ENCODE results near the gene HAO1.
"Not testable (repeated sequence)": the region's sequence is repeated elsewhere in the genome, so short reads cannot be mapped to it uniquely, and the experiment has no call there.

The HAO1 gene

DNA sequence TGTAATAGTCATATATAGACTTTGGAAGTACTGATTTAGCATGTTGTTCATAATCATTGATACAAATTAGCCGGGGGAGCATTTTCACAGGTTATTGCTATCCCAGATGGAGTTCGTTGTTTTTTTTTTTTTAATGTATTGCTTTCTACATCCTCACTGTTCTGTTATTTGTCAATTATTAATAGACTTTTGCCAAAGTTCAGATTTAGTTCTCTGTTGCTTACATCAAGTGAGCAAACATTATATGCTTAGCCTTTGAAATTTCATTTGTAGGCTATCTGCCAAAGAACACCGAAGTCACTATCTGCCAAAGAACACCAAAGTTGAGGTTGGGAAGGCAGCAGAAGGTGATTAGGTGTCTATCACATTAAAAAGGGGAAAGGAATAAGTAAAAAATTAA, at the start of gene HAO1:
Gene HAO1, minus strand, starts transcription at position 118 of the 400 bp plus-strand sequence. Its CDS starts 36 bp downstream, at position 82.
- no peak for DNase-seq (ENCODE audit: low spot score)

DNA sequence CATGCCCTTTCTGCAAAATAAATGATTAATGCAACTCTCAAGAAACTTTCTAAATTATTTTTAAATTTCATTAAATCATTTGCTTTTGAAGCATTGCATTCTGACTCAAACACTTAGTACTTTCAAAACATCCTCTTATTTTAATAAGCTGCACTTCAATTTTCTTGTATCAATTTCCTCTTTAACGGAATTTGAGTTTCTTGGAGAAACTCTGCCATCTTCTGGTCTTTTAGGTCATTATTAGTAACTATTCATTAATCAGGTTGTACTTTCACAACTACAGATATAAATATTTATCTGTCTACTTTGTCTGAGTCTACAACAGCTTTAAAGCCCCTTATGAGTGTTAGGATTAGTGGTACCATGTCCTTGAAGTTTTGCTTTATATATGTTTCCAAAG, 49.1 kb upstream of the HAO1 start:
- no peak for DNase-seq (ENCODE audit: low spot score)

DNA sequence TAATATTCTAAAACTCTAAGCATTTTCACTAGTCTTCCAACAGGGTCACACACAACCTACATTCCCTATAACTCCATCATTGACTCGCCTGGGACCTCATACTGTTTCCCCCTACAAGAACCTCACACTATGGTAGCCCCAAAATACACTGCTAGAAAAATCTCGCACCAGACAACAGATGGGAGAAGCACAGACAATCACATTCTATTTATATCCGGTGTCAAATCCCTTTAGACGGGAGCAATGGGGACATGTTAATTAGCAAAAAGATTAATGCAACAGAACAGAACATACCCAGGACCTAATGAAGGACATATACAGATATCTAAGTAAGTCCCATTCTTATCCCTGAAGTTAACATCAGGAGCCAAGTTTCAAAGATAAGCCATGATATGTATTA, 45.7 kb upstream of the HAO1 start:
- no peak for DNase-seq (ENCODE audit: low spot score)

DNA sequence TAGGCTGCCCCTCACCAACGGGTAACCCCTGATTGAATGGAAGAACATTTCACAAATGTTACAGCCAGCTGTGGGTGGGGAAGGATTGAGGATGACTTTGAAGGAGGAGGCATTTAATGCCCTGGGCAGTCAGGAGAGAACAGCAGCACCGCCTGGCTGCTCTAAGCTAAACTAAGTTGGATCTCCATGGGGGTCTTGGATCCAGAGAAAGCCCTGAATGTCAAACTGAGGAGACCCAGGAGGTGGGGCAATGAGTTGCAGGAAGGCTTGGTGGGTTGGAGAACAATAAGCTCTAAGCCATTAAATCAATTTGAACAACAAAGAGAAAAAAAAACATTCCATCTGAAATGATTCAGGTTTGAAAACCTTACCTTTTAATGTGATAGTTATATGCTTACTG, 43.9 kb upstream of the HAO1 start:
- DNase-seq (ENCODE audit: low spot score), result no peak

DNA sequence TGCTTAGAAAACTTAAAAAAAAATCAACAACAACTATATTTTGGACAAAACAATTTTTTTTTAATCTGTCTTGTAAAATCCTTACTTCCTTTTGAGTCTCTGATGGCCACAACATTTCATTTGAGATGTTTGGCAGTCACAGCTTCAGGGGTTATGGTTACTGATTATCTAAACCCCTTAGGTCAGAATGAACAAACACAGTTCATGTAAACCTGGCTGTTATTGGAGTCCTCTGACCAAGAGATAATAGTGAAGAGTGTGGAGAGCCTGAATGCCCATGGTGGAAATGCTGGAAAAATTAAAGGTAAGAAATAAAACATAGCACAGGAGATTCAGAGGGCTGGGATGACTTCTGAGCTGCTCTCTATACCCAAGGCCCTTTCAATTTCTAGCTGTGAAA, 41.1 kb upstream of the HAO1 start:
- no peak for DNase-seq (ENCODE audit: low spot score)

DNA sequence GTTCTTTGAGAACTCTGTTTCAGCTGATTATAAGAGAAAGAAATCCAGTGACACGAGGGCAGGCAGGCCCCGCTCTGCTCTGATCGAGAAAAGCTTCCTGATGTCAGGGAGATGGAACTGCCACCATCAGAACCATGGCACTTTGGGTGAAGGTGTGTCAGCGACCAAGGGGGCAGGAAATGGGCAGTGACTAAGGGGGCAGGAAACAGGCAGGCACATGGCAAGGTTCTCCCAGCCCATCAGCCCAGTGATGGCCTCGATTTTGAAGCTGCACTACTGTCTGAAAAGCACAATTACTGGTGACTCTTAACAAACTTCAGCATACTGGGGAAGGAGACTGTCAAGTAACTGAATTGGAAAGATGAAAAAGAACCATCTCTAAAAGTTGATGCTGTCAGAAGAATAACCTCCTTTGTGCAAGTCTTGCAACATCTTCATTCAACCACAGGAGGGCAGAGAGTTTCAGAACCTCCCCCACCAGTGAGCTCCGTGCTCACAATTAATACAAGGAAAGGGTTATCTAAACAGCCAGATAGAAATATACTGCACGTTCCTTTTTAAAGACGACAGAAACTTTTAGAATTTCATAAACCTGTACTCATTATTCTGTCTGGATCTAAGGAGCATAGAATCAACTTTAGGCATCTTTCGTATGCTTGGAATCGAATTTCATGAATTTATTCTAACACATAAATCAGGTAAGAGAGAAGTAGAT, 40.2 kb upstream of the HAO1 start:
- DNase-seq (ENCODE audit: low spot score), result peak; percentile 95

DNA sequence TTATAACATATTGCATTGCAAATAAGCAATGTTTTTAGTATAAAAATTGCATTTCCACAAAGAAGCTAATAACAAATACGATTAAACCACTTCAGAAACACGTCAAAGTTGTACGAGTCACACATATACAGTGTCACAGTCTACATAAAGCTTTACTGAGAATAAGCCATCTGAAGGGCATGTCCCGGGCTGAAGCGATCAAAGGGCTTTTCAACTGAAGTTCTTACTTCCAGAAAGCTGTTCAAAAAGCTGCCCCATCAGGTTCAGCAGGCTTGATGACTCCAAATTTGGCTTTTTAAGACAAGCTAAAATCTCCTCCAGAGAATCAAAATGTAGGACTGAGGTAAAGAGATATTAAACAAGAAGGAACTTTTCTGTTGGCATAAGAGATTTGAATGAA, 37.5 kb upstream of the HAO1 start:
- no peak for DNase-seq (ENCODE audit: low spot score)

DNA sequence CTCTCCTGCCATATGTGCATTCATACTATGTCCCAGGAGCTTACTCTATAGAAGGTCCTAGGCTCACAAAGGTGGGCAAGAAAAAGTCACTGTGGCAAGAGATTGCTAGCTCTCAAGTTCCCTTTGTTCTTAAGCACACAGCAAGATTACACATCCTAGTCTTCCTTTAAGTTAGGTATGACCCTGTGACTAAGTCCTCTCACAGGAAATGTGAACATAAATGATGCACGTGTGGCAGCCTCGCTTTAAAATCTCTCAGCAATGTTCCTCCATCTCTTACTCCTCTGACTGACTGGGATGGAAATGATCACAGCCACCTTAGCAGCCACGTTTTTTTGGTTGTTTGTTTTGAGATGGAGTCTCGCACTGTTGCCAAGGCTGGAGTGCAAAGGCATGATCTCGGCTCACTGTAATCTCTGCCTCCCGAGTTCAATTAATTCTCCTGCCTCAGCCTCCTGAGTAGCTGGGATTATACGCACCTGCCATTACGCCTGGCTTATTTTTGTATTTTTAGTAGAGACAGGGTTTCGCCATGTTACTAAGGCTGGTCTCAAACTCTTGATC, 35.7 kb upstream of the HAO1 start:
- DNase-seq (ENCODE audit: low spot score), result no peak

DNA sequence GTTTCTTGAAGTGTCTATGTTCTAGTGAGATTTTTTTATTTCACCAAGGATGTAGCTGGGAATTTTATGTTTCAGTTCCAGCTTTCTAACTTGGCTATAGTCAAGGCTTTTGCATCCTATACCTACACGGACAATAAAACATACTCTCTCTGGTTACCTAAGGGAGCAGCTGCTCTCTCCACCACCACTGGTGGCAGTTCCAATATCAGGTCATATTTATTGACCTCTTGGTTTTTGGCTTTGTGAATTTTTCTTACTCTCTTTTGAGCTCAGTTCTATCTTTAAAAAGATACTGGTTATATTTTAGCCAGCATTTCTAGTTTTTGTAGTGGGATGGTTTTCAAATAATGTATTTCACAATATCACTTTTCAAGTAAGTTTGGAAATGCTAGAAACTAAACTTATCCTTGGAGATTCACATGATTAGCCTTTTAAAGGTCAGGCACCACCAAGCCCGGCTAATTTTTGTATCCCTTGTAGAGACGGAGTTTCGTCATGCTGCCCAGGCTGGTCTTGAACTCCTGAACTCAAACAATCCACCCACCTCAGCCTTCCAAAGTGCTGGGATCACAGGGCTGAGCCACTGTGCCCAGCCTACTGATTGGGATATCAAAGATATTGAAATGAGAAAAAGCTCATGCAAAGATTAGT, 34.7 kb upstream of the HAO1 start:
- DNase-seq (ENCODE audit: low spot score), result no peak

DNA sequence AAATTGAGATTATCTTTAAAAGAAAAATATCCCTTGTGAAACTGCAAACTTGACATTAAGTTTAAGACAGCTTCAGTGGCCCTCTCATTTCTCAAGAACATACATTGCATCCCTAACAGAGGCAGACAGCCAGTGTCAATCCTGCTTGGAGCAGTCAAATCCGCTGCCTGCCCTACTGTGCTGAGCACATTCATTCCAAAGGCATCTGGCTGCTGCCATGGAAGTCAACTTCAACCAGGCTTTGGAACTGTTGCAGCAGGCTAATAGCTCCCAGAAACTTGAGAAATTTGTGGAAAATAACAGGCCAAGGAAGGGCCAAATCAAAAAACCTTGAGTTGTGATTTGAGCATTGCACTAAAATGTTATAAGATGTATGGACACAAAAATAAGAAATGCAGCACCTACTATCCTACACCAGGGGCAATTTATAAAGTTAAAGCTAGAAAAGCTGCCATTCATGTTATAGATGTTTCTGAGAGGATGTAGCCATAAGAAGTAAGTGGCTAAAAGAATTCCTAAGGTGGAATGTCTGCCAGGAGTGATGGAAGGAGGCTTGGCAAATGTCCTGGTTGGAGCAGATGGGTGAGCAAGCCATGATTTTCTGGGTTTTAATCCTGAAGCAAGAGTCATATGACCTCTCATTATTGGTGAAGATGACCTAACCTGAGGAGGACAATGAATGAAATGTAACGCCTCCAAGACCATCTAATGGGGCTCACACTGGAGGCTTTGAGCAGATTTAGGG, 31.4 kb upstream of the HAO1 start:
- DNase-seq (ENCODE audit: low spot score), result no peak

DNA sequence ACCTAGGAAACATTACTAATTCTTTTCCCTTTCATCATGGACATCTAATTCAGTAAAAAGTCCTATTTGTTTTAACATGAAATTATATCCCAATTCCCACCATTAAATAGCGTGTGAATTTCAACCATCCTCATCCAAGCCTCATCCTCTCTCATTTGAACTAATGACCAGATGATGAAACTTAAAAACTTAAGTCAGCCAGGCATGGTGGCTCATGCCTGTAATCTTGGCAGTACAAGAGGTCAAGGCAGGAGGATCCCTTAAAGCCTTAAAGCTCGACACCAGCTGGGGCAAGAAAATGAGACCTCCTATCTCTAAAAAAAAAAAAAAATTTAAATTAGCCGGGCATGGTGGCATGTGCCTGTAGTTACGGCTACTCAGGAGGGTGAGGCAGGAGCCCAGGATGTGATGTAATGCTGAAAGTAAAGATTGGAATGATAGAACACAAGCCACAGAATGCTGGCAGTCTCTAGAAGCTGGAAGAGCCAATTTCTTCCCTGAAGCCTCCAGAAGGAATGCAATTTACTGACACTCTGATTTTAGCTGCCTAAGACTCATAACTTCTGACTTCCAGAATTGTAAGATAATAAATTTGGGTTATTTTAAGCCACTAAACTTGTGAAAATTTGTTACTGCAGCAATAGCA, 27.1 kb upstream of the HAO1 start:
- DNase-seq (ENCODE audit: low spot score), result no peak

DNA sequence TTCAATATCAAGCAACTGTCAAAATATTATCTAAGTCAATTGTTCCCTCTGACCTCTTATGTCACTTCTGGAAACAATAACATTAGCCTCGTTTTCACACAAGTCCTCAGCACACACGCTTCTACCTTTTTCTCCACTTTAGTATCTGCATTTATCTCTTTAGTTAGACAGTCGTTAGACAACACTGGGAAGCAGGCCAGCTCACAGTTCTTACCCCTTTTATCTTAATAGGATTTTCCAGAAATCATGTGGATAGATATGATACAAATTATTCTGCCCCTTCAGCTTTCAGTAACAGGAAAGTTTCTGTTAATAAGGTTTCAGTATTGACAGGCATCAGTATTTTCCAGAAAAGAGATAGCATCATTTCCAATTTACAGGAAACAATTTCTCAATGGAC, 25.9 kb upstream of the HAO1 start:
- no peak for DNase-seq (ENCODE audit: low spot score)

DNA sequence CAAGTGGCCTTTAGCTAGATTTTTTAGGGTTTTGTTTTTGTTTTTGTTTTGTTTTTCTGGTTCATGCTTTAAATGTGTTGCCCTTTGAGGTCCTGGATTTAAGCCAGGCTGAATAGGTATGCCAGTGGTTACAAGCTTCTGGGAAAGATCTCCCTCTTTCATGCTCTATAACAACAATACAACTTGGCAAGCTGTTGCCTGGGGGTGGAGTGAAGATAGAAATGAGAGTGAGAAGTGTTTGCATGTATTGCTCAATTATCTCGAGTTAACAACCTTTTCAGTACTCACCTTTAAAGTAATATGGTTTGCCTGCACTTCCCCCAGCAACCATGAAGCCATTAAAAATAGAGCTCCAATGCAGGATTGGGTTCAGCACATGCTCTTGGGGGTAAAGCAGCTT, 19.2 kb upstream of the HAO1 start:
- no peak for DNase-seq (ENCODE audit: low spot score)

DNA sequence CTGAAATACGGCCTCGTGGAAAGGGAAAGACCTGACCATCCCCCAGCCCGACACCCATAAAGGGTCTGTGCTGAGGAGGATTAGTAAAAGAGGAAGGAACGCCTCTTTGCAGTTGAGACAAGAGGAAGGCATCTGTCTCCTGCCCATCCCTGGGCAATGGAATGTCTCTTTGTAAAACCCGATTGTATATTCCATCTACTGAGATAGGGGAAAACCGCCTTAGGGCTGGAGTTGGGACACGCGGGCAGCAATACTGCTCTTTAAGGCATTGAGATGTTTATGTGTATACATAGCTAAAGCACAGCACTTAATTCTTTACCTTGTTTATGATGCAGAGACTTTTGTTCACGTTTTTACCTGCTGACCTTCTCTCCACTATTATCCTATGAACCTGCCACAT, 16.3 kb upstream of the HAO1 start:
- not testable (repeated sequence) for DNase-seq (ENCODE audit: low spot score)

DNA sequence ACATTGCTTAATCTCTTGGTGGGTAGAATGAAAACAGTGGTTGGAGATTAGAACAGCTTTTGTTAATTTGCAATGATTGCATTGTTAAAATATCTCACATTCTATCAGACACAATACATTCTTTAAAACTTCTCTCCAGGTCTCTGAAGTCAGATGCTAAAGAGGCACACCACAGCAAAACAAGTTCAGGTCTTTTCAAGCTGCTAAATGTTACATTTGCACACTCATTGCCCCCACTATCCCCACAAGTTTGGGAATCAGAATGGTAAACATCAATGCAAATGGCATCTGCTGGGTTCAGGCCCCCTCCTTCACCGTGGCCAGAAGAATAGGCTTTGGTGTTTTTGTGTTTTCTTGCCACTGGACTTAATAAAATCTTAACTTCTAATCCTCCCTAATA, 10.1 kb upstream of the HAO1 start:
- DNase-seq (ENCODE audit: low spot score), result no peak

DNA sequence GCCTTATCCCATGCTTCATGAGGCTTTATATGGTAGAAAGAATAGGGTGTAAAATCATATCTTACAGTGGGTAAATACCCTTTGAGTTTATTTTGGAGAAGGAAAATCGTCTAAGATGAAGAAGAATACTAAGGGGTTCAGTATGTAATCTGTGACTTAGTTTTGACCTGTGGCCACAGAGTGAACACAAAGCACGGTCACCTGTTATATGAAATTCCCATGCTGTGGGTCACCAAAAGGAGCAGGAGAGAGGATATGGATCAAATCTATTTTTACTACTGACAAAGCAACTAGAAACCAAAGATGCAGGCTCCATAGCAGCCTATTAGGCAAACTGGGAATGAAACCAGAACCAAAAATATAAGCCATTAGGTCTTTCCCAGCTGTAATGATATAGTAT, 3.6 kb upstream of the HAO1 start:
- no peak for DNase-seq (ENCODE audit: low spot score)

DNA sequence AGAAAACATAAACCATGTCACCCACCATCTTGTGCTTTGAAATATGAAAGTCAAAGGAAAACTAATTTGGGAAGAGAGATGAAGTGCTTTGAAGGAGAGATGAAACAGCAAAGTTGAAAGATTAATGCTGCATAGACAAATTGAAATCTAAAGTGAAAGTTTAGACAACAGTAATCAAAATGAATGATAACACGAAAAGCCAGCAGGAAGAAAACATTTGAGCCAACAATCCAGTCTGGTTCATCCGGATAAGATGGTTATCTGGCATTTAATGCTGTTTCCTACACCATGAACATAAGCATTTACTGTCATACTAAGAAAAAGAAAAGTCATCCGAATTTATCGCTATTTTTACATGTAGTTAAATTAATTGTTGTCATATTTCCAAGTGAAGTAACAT, 595 bp downstream of the HAO1 start:
- no peak for DNase-seq (ENCODE audit: low spot score)

DNA sequence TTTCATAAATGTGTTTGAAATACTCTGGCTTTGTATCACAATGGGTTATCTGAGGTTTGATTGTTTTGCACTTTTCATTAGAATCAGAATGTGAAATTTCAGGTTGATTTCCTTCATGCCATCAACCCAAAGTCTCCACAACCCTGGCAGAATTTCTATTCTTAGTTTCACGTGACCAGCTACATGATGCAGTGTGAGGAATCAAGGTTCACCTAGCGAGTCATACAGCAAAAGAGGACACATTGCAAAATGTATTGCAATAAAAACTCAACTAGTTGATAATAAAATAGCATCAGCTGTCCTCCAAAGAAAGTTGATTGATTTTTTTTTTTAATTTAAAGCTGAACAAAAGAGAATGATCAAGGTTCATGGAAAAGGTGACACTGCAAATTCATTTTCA, 2.2 kb downstream of the HAO1 start:
- DNase-seq (ENCODE audit: low spot score), result no peak

DNA sequence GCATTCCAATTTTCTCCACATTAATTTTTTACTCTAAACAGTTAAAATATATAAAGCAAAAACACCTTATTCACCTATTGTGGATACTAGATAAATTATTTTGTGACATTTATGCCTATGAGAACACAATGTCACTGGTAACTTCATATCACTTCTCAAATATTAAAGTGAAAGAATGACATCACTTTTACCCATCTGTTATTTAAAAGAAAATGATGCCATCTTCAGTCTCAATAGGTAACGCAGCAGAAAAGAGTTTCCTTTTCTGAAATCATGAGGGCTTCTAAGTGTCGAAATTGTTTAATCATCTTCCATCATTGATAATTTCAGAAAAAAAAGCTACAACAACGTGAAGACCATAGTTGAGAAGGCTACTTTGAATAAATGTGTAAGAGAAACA, 2.9 kb downstream of the HAO1 start:
- DNase-seq (ENCODE audit: low spot score), result no peak

DNA sequence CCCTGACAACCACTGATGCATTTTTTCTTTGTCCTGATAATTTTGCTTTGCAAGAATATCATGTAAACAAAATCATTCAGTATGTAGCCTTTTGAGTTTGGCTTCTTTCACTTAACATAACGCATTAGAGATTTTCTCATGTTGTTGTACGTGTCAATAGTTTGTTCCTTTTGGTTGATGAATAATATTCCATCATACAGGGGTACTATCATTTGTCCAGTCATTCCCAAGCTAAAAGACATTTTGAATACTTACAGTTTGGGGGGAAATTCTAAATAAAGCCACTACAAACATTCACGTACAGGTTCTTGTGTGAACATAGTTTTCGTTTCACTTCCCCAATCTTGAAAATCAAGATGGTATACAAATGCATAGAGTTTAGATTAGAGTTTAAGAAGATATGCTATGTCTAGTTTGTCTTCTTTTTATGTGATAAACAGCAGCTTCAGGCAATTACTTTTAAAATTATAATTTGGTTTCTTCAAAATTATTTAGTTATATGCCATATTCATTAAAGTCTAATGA, 5.2 kb downstream of the HAO1 start:
- no peak for DNase-seq (ENCODE audit: low spot score)

DNA sequence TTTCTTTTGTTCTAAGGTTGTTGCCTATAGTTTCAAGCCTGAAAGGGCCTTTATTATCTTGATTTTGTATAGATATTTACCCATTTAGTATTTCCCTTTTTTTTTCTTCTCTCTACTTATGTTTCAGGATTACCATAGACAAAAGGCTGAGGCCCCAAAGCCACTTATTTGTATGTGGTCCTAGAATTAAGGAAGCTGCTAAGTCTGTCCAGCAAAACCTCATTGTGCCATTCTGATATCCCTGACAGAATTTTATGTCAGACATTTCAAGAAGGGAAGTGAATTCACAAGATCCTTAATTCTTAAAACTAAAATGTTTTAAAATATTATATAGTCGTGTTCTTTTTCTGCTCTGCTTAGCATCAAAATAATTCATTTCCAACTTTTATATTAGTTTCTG, 6.9 kb downstream of the HAO1 start:
- no peak for DNase-seq (ENCODE audit: low spot score)

DNA sequence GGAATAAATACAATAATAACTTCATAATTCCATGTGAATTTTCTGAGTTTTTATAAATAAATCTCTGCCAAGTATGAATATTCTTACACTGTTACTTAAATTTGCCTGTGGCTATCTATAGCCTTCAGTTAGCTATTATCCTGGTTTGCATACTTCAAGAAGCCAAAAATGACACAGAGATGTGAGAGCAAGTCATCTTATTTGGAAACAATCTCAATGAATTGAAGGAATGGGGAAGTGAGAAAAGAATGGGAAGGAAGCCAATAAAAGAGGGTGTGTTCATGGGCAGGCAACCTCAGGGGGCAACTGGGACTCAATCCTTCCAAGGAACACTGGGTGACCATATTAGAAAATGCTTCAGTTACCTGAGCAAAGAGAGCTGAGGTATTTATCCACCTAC, 9.9 kb downstream of the HAO1 start:
- DNase-seq (ENCODE audit: low spot score), result no peak
